IPS-NIHi7 (cell line): ENCODE data around the gene INO80.
"Not testable (repeated sequence)": the region's sequence is repeated elsewhere in the genome, so short reads cannot be mapped to it uniquely, and the experiment has no call there.

Experiments used
- DNase-seq: peaks from one replicate; pipeline ENCODE4 v3.0.0; 2012; ENCODE audit warnings: mixed read lengths; ENCODE audit errors: extremely low spot score

The INO80 gene

DNA sequence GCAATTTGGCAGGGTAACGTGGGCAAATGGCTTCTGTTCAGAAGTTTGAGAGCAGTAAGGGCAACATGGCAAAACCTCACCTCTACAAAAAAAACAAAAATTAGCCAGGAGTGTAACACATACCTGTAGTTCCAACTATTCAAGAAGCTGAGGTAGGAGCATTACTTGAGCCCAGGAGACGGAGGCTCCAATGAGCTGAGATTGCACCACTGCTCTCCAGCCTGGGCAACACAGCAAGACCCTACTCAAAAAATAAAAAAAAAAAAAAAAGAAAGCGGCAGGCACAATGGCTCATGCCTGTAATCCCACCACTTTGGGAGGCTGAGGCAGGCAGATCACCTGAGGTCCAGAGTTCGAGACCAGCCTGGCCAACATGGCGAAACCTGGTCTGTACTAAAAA, 5.9 kb upstream of the INO80 start:
- DNase-seq, result no peak

DNA sequence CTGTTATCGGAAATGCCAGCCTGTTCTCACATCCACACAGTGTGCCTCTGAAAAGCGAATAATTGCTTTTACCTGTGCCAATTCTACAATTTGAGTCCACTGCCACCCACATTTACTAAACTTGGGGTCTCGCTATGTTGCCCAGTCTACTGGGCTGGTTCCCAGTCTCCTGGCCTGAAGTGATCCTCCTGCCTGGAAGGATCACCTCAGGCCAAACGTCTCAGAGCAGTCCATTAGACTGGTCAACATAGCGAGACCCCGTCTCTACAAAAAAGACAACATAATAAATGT, 827 bp upstream of the INO80 start:
- no peak for DNase-seq

DNA sequence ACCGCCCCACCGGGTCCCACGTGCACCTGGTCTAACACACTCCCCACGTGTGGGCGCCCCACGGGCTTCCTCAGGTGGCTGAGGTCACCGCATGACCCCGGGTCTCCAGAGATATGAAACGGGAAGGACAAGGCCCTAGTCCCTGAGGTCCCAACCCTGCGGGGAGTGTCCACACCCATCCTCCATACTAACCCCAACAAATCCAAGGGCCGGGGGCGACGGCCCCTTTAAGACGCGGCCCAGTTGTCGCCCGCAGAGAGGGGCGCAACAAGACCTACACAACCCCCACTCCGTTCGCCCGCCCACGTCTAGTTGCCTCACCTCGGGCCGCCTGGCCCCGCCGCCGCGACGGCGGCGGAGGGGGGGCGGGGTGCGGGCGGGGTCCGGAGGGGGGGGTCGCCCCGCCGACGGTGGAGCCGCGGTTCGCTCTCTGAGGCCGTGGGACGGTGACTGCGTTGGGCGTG, 396 bp downstream of the INO80 start:
- peak; percentile 69 for DNase-seq

DNA sequence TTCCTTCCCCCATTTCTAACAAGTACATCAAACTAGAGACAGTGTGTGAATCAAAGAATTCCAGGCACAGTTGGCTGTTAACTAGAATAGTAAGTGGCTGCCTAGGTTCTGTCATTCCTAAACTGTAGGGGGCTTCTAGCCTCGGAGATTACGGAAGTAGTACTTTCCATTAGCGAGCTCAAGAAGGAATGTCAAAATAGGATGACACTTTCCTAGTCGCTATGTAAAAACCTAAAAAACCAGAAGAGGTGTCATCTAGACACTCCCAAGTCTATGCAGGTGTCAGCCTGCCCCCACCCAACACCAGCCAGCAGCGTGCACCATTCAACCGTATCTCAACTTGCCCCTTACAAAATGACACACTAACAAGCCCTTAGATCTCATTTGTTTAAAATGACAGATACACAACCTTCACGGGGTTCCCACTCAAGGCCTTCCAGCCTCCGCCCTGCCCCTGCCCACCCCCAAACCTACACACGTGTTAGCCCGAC, 874 bp downstream of the INO80 start:
- peak; percentile 55 for DNase-seq

DNA sequence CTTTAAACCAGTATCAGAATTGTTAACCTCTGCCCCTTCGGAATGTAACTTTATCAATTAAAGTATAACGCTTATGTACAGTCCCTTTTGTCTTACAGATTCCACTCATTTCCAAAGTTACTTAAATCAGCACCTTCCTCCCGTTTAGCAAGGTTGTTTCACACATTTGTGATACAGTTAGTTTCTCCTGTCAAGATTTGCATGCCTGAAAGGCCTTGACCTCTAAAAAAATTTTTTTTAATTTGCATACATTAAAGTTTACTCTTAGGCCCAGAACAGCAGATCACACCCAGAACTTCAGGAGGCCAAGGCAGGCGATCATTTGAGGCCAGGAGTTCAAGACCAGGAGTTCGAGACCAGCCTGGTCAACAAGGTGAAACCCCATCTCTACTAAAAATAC, 9.1 kb downstream of the INO80 start:
- DNase-seq, result no peak

DNA sequence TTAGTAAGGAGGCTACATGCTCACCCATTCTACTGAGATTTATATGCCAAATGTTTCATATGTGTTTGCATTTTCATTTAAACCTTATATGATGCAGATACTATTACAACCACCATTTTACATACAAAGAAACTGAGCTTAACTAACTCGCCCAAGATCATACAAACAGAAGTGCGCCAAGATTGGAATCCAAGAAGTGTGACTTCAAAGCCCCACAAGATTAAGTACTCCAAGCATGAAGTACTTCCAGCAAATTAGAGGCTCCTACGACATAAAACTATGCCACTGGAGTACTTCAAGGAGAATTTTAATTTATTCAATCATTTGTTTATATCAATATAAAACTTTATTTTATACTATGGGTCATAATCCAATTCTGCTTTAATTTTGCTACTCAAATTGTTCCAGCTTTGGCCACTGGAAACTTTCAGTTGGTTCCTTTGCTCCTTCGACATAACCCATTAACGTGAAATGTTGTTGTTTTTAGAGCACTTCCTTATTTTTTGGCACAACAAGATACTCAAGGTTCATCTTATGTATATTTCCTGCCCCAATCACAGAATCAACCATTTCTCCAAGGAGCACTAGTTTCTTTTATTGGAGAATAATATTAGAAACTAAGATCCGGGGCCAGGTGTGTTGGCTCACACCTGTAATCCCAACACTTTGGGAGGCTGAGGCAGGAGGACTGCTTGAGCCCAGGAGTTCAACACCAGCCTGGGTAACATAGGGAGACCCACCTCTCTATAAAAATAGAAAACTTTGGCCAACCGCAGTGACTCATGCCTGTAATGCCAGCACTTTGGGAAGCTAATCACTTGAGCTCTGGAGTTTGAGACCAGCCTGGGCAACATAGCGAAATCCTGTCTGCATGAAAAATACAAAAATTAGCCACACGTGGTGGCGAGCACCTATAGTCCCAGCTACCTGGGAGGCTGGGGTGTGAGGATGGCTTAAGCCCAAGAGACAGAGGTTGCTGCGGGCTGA, 10.4 kb downstream of the INO80 start:
- DNase-seq, result no peak

DNA sequence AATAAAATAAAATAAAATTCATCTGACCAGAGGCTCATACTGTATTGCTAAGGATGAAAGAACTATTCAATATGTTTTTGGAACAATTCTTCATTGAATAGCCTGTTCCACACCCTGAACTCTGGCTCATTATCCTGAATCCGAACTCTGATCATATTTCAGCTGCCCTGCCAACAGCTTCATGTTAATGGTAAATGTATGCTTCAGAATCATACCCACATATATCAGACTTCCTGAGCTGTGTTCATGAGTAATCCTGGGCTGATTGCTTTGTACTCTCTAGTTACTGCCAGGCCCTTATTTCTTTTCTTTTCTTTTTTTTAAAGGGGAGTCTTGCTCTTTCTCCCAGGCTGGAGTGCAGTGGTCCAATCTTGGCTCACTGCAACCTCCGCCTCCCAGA, 11.8 kb downstream of the INO80 start:
- DNase-seq, result no peak

DNA sequence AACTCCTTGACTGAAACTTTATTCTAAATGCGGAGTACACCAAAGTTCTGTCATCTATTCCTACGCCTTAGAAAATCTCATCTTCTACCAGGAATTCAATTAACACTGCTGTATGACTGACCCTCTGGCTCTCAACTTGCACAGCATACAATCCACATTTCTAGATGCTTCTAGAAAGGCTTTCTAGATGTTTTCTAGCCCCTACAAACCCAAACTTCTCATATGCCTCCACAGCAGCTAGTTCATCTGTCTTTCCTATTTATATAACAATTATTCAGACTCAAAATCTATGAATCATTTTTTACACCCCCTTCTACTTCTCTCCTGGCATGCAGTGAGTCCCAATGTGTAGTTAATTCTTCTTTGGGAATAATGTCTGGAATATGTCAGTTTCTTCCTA, 13.2 kb downstream of the INO80 start:
- no peak for DNase-seq

DNA sequence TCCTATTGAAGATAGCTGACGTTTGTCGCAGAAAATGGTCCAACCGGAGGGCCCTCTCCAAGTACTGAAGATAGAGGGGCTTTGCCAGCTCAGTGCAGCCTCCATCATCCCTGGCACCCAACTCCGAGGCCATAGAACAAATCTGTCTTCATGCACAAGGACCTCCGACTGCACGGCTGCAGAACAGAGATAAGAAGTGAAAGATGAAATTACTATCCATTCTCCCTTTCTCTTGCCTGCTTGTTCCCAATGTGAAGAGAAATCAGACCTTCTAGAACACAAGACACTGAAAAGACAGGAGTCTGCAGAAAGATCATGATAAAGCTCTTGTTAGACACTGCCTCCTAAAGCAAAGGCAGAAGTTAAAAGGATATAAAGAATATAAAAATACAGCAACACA, 19.9 kb downstream of the INO80 start:
- no peak for DNase-seq

DNA sequence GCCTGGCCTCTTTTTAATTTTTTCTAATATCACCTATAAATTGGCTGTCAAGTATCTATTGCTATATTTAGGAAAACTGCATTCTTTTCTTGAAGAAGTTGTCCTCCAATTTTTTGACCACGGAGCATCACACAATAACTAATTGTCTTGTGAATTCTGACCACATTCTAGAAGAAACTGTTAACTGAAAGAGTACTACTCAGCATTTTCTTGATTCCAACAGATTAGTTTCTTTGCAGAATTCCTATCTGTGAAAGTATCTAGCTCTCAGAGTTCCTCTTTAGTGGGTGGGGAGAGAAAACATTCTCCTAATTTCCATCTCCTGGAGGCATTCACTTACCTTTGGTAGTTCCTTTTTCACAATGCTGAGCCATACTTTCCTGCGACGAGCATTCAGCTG, 31.1 kb downstream of the INO80 start:
- DNase-seq, result no peak

DNA sequence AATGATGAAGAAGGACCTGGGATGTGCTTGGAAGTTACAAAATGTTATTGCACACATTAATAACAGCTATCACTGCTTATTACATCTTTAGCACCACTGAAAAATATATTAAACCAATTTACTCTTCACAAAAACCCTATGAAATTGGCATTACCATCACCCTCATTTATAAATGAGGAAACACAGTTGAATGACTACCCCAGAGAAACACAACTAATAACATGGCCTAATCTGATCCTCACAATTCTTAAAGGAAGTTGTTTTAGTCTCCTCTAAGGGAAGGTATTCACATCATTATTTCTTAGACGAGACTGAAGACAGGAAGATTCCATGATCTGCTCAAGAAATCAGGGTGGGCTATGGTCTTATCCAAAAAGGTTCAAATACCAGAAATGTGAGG, 35.9 kb downstream of the INO80 start:
- DNase-seq, result no peak

DNA sequence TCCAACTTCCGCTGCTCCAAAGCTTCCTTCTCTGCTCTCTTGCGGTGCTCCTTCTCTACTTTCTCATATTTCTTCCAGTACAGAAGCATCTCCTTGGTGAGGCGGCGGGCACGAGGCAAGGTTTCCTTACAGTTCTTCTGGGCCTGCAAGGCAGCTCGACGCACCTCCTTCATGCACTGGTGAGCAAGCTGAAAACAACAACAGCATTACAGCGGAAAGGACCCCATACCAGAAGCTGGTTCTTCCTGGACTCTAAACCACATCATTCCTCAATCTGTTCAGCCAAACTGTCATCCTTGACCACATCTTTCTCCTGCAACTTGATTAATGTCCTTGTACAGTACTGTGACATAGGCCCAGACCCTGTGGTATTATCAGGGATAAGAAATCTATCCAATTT, 36.4 kb downstream of the INO80 start:
- DNase-seq, result no peak

DNA sequence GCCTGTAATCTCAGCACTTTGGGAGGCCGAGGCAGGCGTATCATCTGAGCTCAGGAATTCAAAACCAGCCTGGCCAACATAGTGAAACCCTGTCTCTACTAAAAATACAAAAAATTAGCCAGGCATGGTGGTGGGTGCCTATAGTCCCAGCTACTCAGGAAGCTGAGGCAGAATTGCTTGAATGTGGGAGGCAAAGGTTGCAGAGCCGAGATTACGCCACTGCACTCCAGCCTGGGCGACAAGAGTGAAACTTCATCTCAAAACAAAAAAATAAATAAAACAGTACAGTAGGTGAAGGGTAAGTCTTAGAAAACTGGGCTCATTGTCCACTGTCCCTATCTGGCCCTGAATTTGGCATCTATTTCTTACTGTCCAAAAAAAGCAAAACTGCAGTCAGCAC, 37.2 kb downstream of the INO80 start:
- DNase-seq, result not testable (repeated sequence)

DNA sequence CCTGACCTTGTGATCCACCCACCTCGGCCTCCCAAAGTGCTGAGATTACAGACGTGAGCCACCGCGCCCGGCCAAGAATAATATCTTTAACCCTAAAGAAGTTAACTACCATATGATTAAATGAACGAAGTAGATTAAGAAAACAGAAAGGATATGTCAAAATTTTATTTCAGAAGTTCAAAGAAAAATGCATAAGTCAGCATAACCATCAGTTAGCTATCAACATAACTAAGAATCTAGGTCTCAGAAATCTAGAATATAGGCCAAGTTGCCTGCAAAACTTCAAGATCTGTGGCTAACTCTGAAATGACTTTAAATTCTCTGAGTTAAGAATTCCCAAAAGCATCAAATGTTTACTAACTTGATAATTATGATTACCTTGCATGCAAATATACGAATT, 38.0 kb downstream of the INO80 start:
- DNase-seq, result no peak

DNA sequence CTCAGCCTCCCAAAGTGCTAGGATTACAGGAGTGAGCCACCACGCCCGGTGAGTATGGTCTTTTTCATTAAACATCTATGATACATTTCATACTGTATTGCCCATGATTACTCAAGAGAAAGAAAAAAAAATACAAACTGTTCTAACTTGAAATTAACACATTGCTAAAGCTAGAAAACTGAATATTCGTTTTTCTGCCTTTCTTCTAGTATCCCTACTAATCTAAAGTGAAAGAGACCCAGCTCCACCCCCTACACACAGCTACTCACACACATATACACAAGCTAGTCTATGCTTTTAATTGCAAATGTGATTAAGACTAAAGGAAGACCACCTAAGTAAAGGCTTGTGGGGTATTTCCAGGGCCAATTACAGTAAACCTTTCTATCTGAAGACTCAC, 43.1 kb downstream of the INO80 start:
- no peak for DNase-seq

DNA sequence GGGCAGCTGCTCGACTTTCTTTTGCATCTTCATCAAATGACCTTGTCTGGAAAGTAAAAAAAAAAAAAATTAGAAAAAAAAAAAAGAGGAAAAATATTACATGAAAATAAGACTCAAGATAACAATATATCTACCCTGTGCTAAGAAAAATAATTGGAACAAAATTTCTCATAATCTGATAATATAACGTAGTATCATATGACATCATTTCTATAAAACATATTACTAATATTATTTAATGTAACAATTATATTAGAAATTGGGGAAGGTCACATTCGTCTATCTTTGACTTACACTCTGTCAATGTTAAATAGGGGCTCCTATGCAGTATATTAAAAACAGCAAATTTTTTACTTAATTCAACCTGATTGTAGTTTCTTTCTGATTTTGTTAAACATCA, 44.1 kb downstream of the INO80 start:
- DNase-seq, result no peak

DNA sequence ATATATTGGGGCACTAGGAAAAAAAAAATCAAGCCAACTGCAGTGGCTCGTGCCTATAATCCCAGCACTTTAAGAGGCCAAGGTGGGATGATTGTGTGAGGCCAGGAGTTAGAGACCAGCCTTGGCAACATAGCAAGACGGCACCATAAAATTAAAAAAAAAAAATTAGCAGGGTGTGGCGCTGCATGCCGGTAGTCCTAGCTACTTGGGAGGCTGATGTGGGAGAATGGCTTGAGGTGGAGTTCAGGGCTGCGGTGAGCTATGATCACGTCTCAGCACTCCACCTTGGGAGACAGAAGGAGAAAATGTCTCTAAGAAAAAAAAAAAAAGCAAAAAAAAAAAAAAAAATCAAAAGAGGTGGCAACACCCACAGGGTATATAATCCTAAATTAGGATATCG, 49.6 kb downstream of the INO80 start:
- DNase-seq, result no peak

DNA sequence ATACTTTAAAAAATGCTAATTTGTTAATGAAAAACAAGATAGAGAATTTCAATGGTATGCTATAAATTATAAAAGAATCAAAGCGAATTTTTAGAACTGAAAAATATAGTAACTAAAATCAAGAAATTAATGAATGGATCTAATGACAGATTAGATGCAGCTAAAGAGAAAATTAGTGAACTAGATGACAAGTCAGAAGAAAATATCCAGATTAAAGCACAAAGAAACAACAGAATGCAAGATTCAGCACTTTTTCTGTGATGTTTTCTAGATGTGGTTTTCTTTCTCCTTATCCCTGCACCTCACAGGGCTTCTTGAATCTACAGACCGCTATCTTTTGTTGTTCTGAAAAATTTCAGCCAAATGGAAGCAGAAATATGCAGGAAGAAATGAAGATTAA, 54.4 kb downstream of the INO80 start:
- no peak for DNase-seq

DNA sequence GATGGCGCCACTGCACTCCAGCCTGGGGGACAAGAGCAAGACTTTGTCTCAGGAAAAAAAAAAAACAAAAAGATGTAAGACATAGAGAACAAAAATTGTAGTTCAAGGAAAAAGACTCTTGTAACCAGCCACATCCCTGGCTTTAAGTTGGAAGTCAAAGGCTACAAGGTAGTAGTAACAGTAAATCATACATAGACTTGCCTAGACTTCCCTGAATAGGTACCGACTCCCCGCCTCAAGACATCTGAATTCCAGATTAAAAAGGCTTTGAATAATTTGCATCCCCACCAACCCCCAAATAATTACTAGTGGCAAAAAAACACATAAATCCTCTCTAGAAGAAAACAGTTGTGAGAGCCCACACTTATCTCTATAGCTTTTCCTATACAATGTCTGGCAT, 55.6 kb downstream of the INO80 start:
- DNase-seq, result no peak

DNA sequence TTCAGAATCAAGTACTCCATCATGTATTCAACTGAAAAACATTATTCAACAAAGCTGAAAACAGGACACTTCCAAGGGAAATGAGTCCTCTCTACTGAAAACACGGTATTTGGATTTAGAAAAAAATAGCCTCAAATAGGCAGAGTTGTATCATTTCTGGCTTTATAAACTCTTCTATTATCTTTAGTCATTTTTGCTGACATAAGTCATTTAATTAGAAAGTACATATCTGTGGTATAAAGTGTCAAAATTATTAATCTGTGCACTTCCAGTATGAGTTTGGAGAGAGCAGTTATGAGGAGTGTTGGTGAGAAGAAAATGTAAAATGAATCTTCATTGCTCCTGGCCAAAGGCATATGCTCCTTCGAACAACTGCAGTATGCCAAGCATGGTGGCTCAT, 59.3 kb downstream of the INO80 start:
- DNase-seq, result no peak

DNA sequence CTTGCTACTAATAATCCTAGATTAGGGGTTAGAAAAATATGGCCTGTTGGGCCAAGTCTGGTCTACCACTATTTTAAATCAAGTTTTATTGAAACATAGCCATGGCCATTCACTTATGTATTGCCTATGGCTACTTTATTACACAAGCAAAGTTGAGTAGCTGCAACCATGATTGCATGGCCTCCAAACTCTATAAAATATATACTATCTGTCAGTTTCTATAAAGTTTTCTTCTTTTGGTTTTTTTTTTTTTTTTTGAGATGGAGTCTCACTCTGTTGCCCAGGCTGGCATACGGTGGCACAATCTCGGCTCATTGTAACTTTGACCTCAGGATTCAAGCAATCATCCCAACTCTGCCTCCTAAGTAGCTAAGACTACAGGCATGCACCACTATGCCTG, 60.4 kb downstream of the INO80 start:
- no peak for DNase-seq

DNA sequence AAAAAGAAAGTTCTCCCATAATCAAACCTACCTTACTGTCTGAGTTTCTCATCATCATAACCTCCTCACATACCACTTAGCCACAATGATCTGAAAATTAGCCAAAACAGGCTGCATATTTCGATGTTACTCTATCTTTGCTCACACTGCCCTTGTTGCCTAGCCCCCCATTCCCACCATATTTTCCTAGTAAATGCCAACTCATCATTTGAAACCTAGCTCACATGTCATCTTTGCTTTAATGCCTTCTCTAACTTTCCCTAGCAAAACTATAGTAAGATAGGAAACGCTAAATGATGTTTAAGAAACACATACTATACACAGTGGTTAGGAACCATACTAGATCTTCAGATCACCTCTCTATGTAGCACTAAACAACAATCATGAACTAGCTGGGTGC, 64.9 kb downstream of the INO80 start:
- DNase-seq, result no peak

DNA sequence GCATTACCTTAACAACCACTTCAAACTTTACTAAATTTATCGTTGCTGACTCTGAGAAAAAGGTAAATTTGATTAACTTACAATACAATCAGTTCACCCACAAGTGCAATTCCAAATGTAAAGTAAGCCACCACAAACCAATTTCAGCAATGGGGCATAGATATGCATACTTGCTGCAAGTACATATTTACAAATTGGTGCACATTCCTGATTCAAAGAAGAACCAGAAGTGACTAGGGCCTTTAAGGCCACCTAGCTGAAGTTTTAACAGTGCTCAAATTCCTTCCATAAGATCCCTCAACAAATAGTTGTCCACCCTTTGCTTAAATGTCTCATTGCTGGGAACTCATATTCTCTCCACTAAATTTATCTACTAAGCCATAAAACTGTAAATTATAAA, 67.2 kb downstream of the INO80 start:
- no peak for DNase-seq

DNA sequence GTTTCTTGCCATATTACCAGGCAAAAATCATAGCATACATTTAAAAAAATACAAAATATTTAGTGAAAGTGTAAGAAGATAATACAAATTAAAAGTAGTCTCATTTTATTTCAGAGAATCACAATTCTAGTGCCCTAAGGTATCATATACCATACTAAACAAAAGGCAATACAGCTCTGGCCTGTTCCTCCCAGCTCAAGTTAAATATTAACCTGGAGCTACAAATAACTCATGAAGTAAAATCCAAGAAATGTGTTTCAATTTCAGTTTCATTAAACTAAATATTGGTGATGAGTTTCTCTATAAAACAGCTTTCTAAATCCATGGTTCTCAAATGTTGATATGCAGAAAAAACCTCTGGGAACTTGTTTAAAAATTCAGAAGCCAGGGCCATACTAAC, 67.7 kb downstream of the INO80 start:
- no peak for DNase-seq
